Dendritic cell treated with granulocyte-macrophage colony-stimulating factor and Interleukin-4, amounts not matched to agents 40 ng/mL and 50 ng/mL, for 4 days (primary cell): ENCODE measurements around the gene NLRP12.
A peak's percentile ranks its signal among the peaks of the same experiment; 100 is the strongest.
"Not testable (repeated sequence)": the region's sequence is repeated elsewhere in the genome, so short reads cannot be mapped to it uniquely, and the experiment has no call there.

Source experiments
- H3K27ac Mint-ChIP-seq: one replicate; pipeline ENCODE4 v1.8.0; 2022; ENCODE audit warnings: mild to moderate bottlenecking, mixed read lengths
- H3K27me3 Mint-ChIP-seq: one replicate; pipeline ENCODE4 v1.8.0; 2022; ENCODE audit warnings: mild to moderate bottlenecking, mixed read lengths
- H3K36me3 Mint-ChIP-seq: one replicate; pipeline ENCODE4 v1.8.0; 2022; ENCODE audit warnings: low read depth, mixed read lengths
- H3K4me1 Mint-ChIP-seq: one replicate; pipeline ENCODE4 v1.8.0; 2022; ENCODE audit warnings: low read depth, mixed read lengths
- H3K4me3 Mint-ChIP-seq: one replicate; pipeline ENCODE4 v1.8.0; 2022; ENCODE audit warnings: mild to moderate bottlenecking, moderate library complexity, mixed read lengths
- H3K9me3 Mint-ChIP-seq: one replicate; pipeline ENCODE4 v1.8.0; 2022; ENCODE audit warnings: mixed read lengths
- intact Hi-C: fragments of 100-400 bp; cut with micrococcal nuclease; formaldehyde crosslinking; loops from one replicate; pipeline ENCODE4 v1.15.0; 2022

Gene NLRP12

GRCh38 chr19:53864308-53864836 lies 40.3 kb upstream of the NLRP12 start:
- H3K27ac Mint-ChIP-seq: no peak overlapping the region
- no peaks in the 10 kb centered on the region for H3K9me3 Mint-ChIP-seq
- peaks cover 28% of the 10 kb centered on the region for H3K27me3 Mint-ChIP-seq
- peaks cover 39% of the 10 kb centered on the region for H3K4me1 Mint-ChIP-seq
- H3K36me3 Mint-ChIP-seq: peaks cover 12% of the 10 kb centered on the region
- intact Hi-C loops: no loop called here
- H3K4me3 Mint-ChIP-seq: no peak overlapping the region

GRCh38 chr19:53853707-53854106 lies 29.6 kb upstream of the NLRP12 start:
- Mint-ChIP-seq H3K4me1 (peaks cover 29% of the 10 kb centered on the region), H3K27ac (no peak overlapping the region), H3K36me3 (no peaks in the 10 kb centered on the region), H3K9me3 (no peaks in the 10 kb centered on the region), H3K27me3 (peaks cover 20% of the 10 kb centered on the region), H3K4me3 (no peak overlapping the region)
- intact Hi-C loops: loop anchor here (2.0 kb wide), 1 partner anchor 13 kb away; the partner anchor contains the start of gene MYADM

- no peaks in the 10 kb centered on the region for H3K36me3 Mint-ChIP-seq
- peak overlapping the region; percentile 53 for H3K4me3 Mint-ChIP-seq
- intact Hi-C loops: no loop called here
- H3K9me3 Mint-ChIP-seq: no peaks in the 10 kb centered on the region
- H3K27ac Mint-ChIP-seq: peak overlapping the region; percentile 49
- H3K27me3 Mint-ChIP-seq: peaks cover 15% of the 10 kb centered on the region
- H3K4me1 Mint-ChIP-seq: peaks cover 59% of the 10 kb centered on the region
Observed at GRCh38 chr19:53849237-53849676, 25.1 kb upstream of the NLRP12 start.

GRCh38 chr19:53847555-53847954 lies 23.4 kb upstream of the NLRP12 start:
- intact Hi-C loops: no loop called here
- no peaks in the 10 kb centered on the region for H3K36me3 Mint-ChIP-seq
- H3K27ac Mint-ChIP-seq: peak overlapping the region; percentile 0
- peaks cover 14% of the 10 kb centered on the region for H3K27me3 Mint-ChIP-seq
- no peaks in the 10 kb centered on the region for H3K9me3 Mint-ChIP-seq
- peaks cover 62% of the 10 kb centered on the region for H3K4me1 Mint-ChIP-seq
- H3K4me3 Mint-ChIP-seq: no peak overlapping the region

- Mint-ChIP-seq H3K9me3 (no peaks in the 10 kb centered on the region), H3K4me3 (peak overlapping the region; percentile 37), H3K27me3 (peaks cover 10% of the 10 kb centered on the region), H3K4me1 (peaks cover 60% of the 10 kb centered on the region), H3K27ac (peak overlapping the region; percentile 81), H3K36me3 (no peaks in the 10 kb centered on the region)
- intact Hi-C loops: loop anchor here (5.0 kb wide), 2 partner anchors 37 to 177 kb away; partner anchors contain the start of gene PRKCG
Observed at GRCh38 chr19:53844849-53845246, 20.7 kb upstream of the NLRP12 start.

GRCh38 chr19:53840914-53841313 lies 16.8 kb upstream of the NLRP12 start:
- not testable (repeated sequence) for H3K9me3 Mint-ChIP-seq, H3K27ac Mint-ChIP-seq, H3K27me3 Mint-ChIP-seq, H3K36me3 Mint-ChIP-seq, H3K4me3 Mint-ChIP-seq
- intact Hi-C loops: loop anchor here (5.0 kb wide), 2 partner anchors 41 to 181 kb away; partner anchors contain the start of gene PRKCG
- H3K4me1 Mint-ChIP-seq: peaks cover 41% of the 10 kb centered on the region

GRCh38 chr19:53840241-53840640 lies 16.1 kb upstream of the NLRP12 start:
- not testable (repeated sequence) for H3K4me3 Mint-ChIP-seq, H3K27ac Mint-ChIP-seq, H3K36me3 Mint-ChIP-seq, H3K9me3 Mint-ChIP-seq, H3K27me3 Mint-ChIP-seq
- intact Hi-C loops: loop anchor here (5.0 kb wide), 2 partner anchors 42 to 182 kb away; partner anchors contain the start of gene PRKCG
- peaks cover 34% of the 10 kb centered on the region for H3K4me1 Mint-ChIP-seq

GRCh38 chr19:53838446-53838845 lies 14.3 kb upstream of the NLRP12 start:
- H3K9me3 Mint-ChIP-seq, H3K36me3 Mint-ChIP-seq, H3K4me3 Mint-ChIP-seq, H3K27ac Mint-ChIP-seq, intact Hi-C loops: not testable (repeated sequence)
- Mint-ChIP-seq H3K27me3 (peaks cover 15% of the 10 kb centered on the region), H3K4me1 (peaks cover 25% of the 10 kb centered on the region)

GRCh38 chr19:53832861-53833260 lies 8.7 kb upstream of the NLRP12 start:
- Mint-ChIP-seq H3K4me1 (peaks cover 41% of the 10 kb centered on the region), H3K27ac (peak overlapping the region; percentile 10), H3K27me3 (peaks cover 36% of the 10 kb centered on the region)
- H3K4me3 Mint-ChIP-seq, H3K9me3 Mint-ChIP-seq, H3K36me3 Mint-ChIP-seq, intact Hi-C loops: not testable (repeated sequence)

GRCh38 chr19:53828531-53828930 lies 4.4 kb upstream of the NLRP12 start:
- peaks cover 70% of the 10 kb centered on the region for H3K4me1 Mint-ChIP-seq
- no peak overlapping the region for H3K4me3 Mint-ChIP-seq
- no peak overlapping the region for H3K27ac Mint-ChIP-seq
- no peaks in the 10 kb centered on the region for H3K36me3 Mint-ChIP-seq
- H3K27me3 Mint-ChIP-seq: peaks cover 26% of the 10 kb centered on the region
- intact Hi-C loops: no loop called here
- no peaks in the 10 kb centered on the region for H3K9me3 Mint-ChIP-seq

- H3K9me3 Mint-ChIP-seq: no peaks in the 10 kb centered on the region
- H3K27ac Mint-ChIP-seq: no peak overlapping the region
- intact Hi-C loops: no loop called here
- H3K27me3 Mint-ChIP-seq: peaks cover 11% of the 10 kb centered on the region
- no peaks in the 10 kb centered on the region for H3K36me3 Mint-ChIP-seq
- no peak overlapping the region for H3K4me3 Mint-ChIP-seq
- peaks cover 59% of the 10 kb centered on the region for H3K4me1 Mint-ChIP-seq
Observed at GRCh38 chr19:53826876-53827275, 2.8 kb upstream of the NLRP12 start.

GRCh38 chr19:53823380-53824120 lies 564 bp downstream of the NLRP12 start:
- Mint-ChIP-seq H3K4me3 (peak overlapping the region; percentile 62), H3K36me3 (no peaks in the 10 kb centered on the region), H3K27ac (peak overlapping the region; percentile 87), H3K9me3 (no peaks in the 10 kb centered on the region), H3K27me3 (peaks cover 2% of the 10 kb centered on the region), H3K4me1 (peaks cover 48% of the 10 kb centered on the region)
- intact Hi-C loops: no loop called here

GRCh38 chr19:53819861-53820260 lies 4.3 kb downstream of the NLRP12 start:
- Mint-ChIP-seq H3K4me3 (no peak overlapping the region), H3K27me3 (no peaks in the 10 kb centered on the region), H3K36me3 (no peaks in the 10 kb centered on the region), H3K4me1 (peaks cover 30% of the 10 kb centered on the region), H3K27ac (peak overlapping the region; percentile 47), H3K9me3 (no peaks in the 10 kb centered on the region)
- intact Hi-C loops: no loop called here

- H3K4me3 Mint-ChIP-seq: no peak overlapping the region
- no peaks in the 10 kb centered on the region for H3K36me3 Mint-ChIP-seq
- no peaks in the 10 kb centered on the region for H3K9me3 Mint-ChIP-seq
- peaks cover 19% of the 10 kb centered on the region for H3K4me1 Mint-ChIP-seq
- no peak overlapping the region for H3K27ac Mint-ChIP-seq
- H3K27me3 Mint-ChIP-seq: no peaks in the 10 kb centered on the region
- intact Hi-C loops: no loop called here
Observed at GRCh38 chr19:53818756-53819155, 5.4 kb downstream of the NLRP12 start.
